A673 (cell line): ENCODE results near the gene C9orf43.

Experiments used
- CTCF ChIP-seq: fragments of 300-800, 200-600 bp; sonication (generic); conservative IDR thresholded peaks from 2 replicates; pipeline ENCODE4 v1.5.1; 2017; ENCODE audit warnings: low read depth, mild to moderate bottlenecking, antibody characterized with exemption, low read length, moderate library complexity, mixed read lengths
- EZH2 ChIP-seq: fragments of 200-600 bp; sonication (generic); IDR thresholded peaks from 2 replicates; pipeline ENCODE4 v1.6.1; 2017; ENCODE audit warnings: borderline replicate concordance, low read depth, mild to moderate bottlenecking, mixed read lengths, antibody characterized with exemption, low read length; ENCODE audit not compliant: poor library complexity, severe bottlenecking

- no peak for TF ChIP-seq CTCF
- no peak for TF ChIP-seq EZH2
These were observed 49.1 kb upstream of the C9orf43 start for GRCh38 chr9:113361304-113362018.
